GM12878 (cell line): ENCODE results near the gene ULBP3. TPM values are rescaled to one million over a fixed set of nuclear protein-coding genes. Genes with fewer than 3 reads are reported as not detected.

ENCODE experiments used
- ATAC-seq: fragments of 200-7000 bp; cut with Tn5 transposase; 3 replicates; pipeline ENCODE4 v1.9.1; 2020; ENCODE audit warnings: mild to moderate bottlenecking, moderate library complexity
- BruUV-seq: library from RNA; stranded (reverse); fragments of 400-500 nt; replicated peaks from 2 replicates; lab custom pipeline; 2021; lab: Mats Ljungman, UMichigan
- CTCF ChIA-PET: fragments of 300-600 bp; sonication (Branson Sonifier 250); formaldehyde crosslinking; extraction: SDS; loops from one replicate; lab custom pipeline; 2021; ENCODE audit warnings: inconsistent platforms; lab: Yijun Ruan, JAX
- POLR2A ChIA-PET: fragments of 350-600 bp; formaldehyde crosslinking; extraction: SDS; loops from one replicate; lab custom pipeline; 2021; ENCODE audit warnings: inconsistent platforms; lab: Charles Lee
- RAD21 ChIA-PET: fragments of 300-600 bp; sonication (Branson Sonifier 250); formaldehyde crosslinking; loops from one replicate; lab custom pipeline; 2023; ENCODE audit warnings: antibody characterized with exemption; ENCODE audit not compliant: unreplicated experiment; lab: Charles Lee
- SMC1A ChIA-PET: fragments of 300-600 bp; sonication (Branson Sonifier 250); formaldehyde crosslinking; loops from one replicate; lab custom pipeline; 2023; ENCODE audit not compliant: unreplicated experiment, uncharacterized antibody; lab: Charles Lee
- DNase-seq: peaks from one replicate; pipeline ENCODE4 v3.0.0-alpha.2; 2011; ENCODE audit warnings: low read depth, low spot score
- FAIRE-seq: peaks from 3 replicates; lab custom pipeline; 2011; peaks lifted over from hg19 to GRCh38; lab: Jason Lieb, UNC
- H2AFZ ChIP-seq: 2 replicates; pipeline ENCODE4 v1.6.0; 2011; ENCODE audit warnings: low read depth, low read length, control low read depth; ENCODE audit not compliant: control insufficient read depth
- H3K27ac ChIP-seq: 2 replicates; pipeline ENCODE4 v1.5.1; 2011; ENCODE audit warnings: control low read depth; ENCODE audit not compliant: control insufficient read depth, insufficient read depth
- H3K27me3 ChIP-seq, 2 experiments: replicated peaks in 1 of 2; 2 replicates each; pipeline versions ENCODE4 v1.6.0 to v1.6.1; 2011; ENCODE audit warnings: low read length in 1 of 2; ENCODE audit not compliant: control insufficient read depth in 2 of 2, insufficient read depth in 2 of 2
- H3K36me3 ChIP-seq, 2 experiments: 2 replicates each; pipeline ENCODE4 v1.5.1; 2011; ENCODE audit warnings: low read length in 1 of 2; ENCODE audit not compliant: control insufficient read depth in 2 of 2, insufficient read depth in 2 of 2
- H3K4me1 ChIP-seq: 2 replicates; pipeline ENCODE4 v1.6.1; 2011; ENCODE audit warnings: mild to moderate bottlenecking, low read length, moderate library complexity, mixed read lengths; ENCODE audit not compliant: control insufficient read depth, insufficient read depth
- H3K4me2 ChIP-seq: 2 replicates; pipeline ENCODE4 v1.6.0; 2011; ENCODE audit warnings: control low read depth; ENCODE audit not compliant: control insufficient read depth, insufficient read depth
- H3K4me3 ChIP-seq: fragments of 200-600 bp; sonication (generic); 2 replicates; pipeline ENCODE4 v1.5.1; 2016
- H3K79me2 ChIP-seq: 2 replicates; pipeline ENCODE4 v1.6.0; 2011; ENCODE audit warnings: low read length; ENCODE audit not compliant: control insufficient read depth, insufficient read depth
- H3K9ac ChIP-seq: 2 replicates; pipeline ENCODE4 v1.8.0; 2011; ENCODE audit warnings: low read length, control low read depth, mixed read lengths; ENCODE audit not compliant: control insufficient read depth, insufficient read depth
- H3K9me3 ChIP-seq: replicated peaks from 3 replicates; pipeline ENCODE4 v1.5.1; 2011; ENCODE audit warnings: mild to moderate bottlenecking, low read length; ENCODE audit not compliant: control insufficient read depth, insufficient read depth
- H4K20me1 ChIP-seq: 2 replicates; pipeline ENCODE4 v1.6.0; 2011; ENCODE audit not compliant: control insufficient read depth, insufficient read depth
- ASH2L ChIP-seq: fragments of 300-600, 200-600 bp; sonication (generic); IDR thresholded peaks from 2 replicates; pipeline ENCODE4 v1.6.1; 2017; ENCODE audit warnings: low read depth, mild to moderate bottlenecking, borderline replicate concordance
- BACH1 ChIP-seq: fragments of 450-650 bp; IDR thresholded peaks from 2 replicates; pipeline ENCODE4 v1.6.1; 2017; ENCODE audit warnings: mild to moderate bottlenecking, borderline replicate concordance
- HCFC1 ChIP-seq: fragments of 150-350 bp; IDR thresholded peaks from 2 replicates; pipeline ENCODE4 v1.6.1; 2014; ENCODE audit warnings: low read length
- MEF2B ChIP-seq: fragments of 450-650 bp; IDR thresholded peaks from 2 replicates; pipeline ENCODE4 v1.6.1; 2018; ENCODE audit warnings: mild to moderate bottlenecking, moderate library complexity; ENCODE audit not compliant: partially characterized antibody, poor library complexity, severe bottlenecking
- NR2F1 ChIP-seq: fragments of 450-650 bp; conservative IDR thresholded peaks from 2 replicates; pipeline ENCODE4 v1.6.1; 2017; ENCODE audit warnings: mild to moderate bottlenecking
- RELB ChIP-seq: fragments of 450-650 bp; IDR thresholded peaks from 2 replicates; pipeline ENCODE4 v1.6.1; 2017; ENCODE audit warnings: low read depth, mild to moderate bottlenecking, moderate library complexity
- SREBF1 ChIP-seq: IDR thresholded peaks from 2 replicates; pipeline ENCODE4 v1.6.1; 2012; ENCODE audit warnings: mild to moderate bottlenecking, low read length
- WGBS: methylation state at CpG from one replicate; pipeline ENCODE4 v1.1.6; 2016; ENCODE audit warnings: low lambda C conversion rate; ENCODE audit not compliant: insufficient replicate concordance, insufficient coverage; ENCODE audit errors: missing lambda C conversion rate; 5-methylcytosine and 5-hydroxymethylcytosine counted together
- in situ Hi-C: fragments of 300-500 bp; cut with MboI; formaldehyde crosslinking; loops from 9 replicates; pipeline ENCODE4 v1.14.3; 2018; ENCODE audit warnings: mixed read lengths
- intact Hi-C: fragments of 100-400 bp; cut with micrococcal nuclease; formaldehyde crosslinking; loops from one replicate; pipeline ENCODE4 v1.14.2; 2022; ENCODE audit not compliant: unreplicated experiment
- polyA plus RNA-seq, 11 experiments: library from polyadenylated mRNA; depleted of rRNA in 4 of 11; unstranded in 6 of 11; stranded (reverse) in 5 of 11; fragments of >200 nt; fragmentation: Nextera tagmentation in 4 of 11; fragmentation: Illumina TruSeq in 1 of 11; extraction: Ambion mirVana in 4 of 11; extraction: Trizol in 1 of 11; gene quantifications; 1 replicate in 1 of 11; 2 replicates in 10 of 11; pipeline versions ENCODE4 v1.2.1 to v1.2.3, GENCODE V29; 2011 to 2016; ENCODE audit warnings: inconsistent platforms in 2 of 11, missing spikeins in 2 of 11, low read depth in 1 of 11
- total RNA-seq, 4 experiments: library from RNA; depleted of rRNA in 3 of 4; stranded (reverse); fragments of >200 nt in 3 of 4; fragmentation: Illumina TruSeq in 1 of 4; extraction: Trizol in 1 of 4; gene quantifications; 2 replicates each; pipeline versions ENCODE4 v1.2.1 to v1.2.3, GENCODE V29; 2013 to 2021
- TF ChIP-seq, protein P1 (sequence below): fragments of 450-650 bp; IDR thresholded peaks from 2 replicates; pipeline ENCODE4 v1.6.1; 2018; ENCODE audit warnings: borderline replicate concordance, mild to moderate bottlenecking; ENCODE audit not compliant: partially characterized antibody

ULBP3 gene
- total and polyA plus RNA-seq, 10 of the 15 experiments (the other 5 are each of a cell fraction or from before 2014, with no cell fraction given) = 0.08 to 0.16 TPM; not detected in 8

DNA sequence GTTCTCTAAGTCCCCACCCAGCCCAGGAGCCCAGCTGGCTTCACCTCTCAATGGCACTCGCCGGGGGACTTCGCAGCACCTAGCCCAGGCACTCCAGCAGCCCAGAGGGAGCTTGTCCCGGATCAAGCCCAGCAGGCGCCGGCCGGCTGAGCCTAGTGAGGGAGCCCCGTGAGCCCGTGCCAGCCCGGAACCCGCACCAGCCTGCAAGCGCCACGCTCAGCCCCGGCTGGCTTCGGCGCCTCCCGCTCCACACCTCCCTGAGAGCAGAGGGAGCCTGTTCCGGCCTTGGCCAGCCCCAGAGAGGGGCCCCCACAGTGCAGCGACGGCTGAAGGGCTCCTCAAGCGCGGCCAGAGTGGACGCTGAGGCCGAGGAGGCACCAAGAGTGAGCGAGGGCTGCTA, 46.8 kb upstream of the ULBP3 start:
- H3K27me3 ChIP-seq = no peaks in the 10 kb centered on the region
- no peak overlapping the region for H3K9ac ChIP-seq
- TF ChIP-seq SREBF1 (no peak), RELB (no peak), ASH2L (no peak)
- no peaks in the 10 kb centered on the region for H3K36me3 ChIP-seq
- DNase-seq (no peak), FAIRE-seq (no peak), ATAC-seq (no peak)
- ChIA-PET POLR2A (no interaction called here), SMC1A (no interaction called here), RAD21 (no interaction called here), CTCF (no interaction called here)
- no peak overlapping the region for H2AFZ ChIP-seq
- no peaks in the 10 kb centered on the region for H4K20me1 ChIP-seq
- H3K9me3 ChIP-seq = no peaks in the 10 kb centered on the region; the same call in 2 of the 3 replicates
- no peaks in the 10 kb centered on the region for H3K4me1 ChIP-seq
- no peak overlapping the region for H3K4me3 ChIP-seq
- no TSS peak for BruUV-seq
- no peak overlapping the region for H3K27ac ChIP-seq
- intact Hi-C loops = no loop called here
- 65% methylated on average over 25 of the region's 25 CpGs for WGBS
- H3K79me2 ChIP-seq = no peaks in the 10 kb centered on the region
- in situ Hi-C loops = no loop called here
- no peak overlapping the region for H3K4me2 ChIP-seq

- no peak for ATAC-seq
- H3K4me3 ChIP-seq = no peak overlapping the region
- no peaks in the 10 kb centered on the region; the same call in 2 of the 3 replicates for H3K9me3 ChIP-seq
- intact Hi-C loops = no loop called here
- WGBS = 37% methylated on average over 6 of the region's 6 CpGs
- H4K20me1 ChIP-seq = no peaks in the 10 kb centered on the region
- H3K27ac ChIP-seq = no peak overlapping the region
- H3K36me3 ChIP-seq = no peaks in the 10 kb centered on the region
- no peaks in the 10 kb centered on the region for H3K79me2 ChIP-seq
- SMC1A ChIA-PET = no interaction called here
- RAD21 ChIA-PET = no interaction called here
- no peaks in the 10 kb centered on the region; a peak in 1 of 4 replicates for H3K27me3 ChIP-seq
- no peak for DNase-seq
- TF ChIP-seq NR2F1 (no peak), HCFC1 (no peak), BACH1 (no peak), MEF2B (no peak)
- TF ChIP-seq, protein P1, sequence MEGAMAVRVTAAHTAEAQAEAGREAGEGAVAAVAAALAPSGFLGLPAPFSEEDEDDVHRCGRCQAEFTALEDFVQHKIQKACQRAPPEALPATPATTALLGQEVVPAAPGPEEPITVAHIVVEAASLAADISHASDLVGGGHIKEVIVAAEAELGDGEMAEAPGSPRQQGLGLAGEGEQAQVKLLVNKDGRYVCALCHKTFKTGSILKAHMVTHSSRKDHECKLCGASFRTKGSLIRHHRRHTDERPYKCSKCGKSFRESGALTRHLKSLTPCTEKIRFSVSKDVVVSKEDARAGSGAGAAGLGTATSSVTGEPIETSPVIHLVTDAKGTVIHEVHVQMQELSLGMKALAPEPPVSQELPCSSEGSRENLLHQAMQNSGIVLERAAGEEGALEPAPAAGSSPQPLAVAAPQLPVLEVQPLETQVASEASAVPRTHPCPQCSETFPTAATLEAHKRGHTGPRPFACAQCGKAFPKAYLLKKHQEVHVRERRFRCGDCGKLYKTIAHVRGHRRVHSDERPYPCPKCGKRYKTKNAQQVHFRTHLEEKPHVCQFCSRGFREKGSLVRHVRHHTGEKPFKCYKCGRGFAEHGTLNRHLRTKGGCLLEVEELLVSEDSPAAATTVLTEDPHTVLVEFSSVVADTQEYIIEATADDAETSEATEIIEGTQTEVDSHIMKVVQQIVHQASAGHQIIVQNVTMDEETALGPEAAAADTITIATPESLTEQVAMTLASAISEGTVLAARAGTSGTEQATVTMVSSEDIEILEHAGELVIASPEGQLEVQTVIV = no peak
- no peak overlapping the region for H3K9ac ChIP-seq
- H2AFZ ChIP-seq = no peak overlapping the region
- BruUV-seq = no TSS peak
- in situ Hi-C loops = no loop called here
- no peak for FAIRE-seq
- CTCF ChIA-PET = interaction anchor here (0.7 to 1.3 kb wide), 2 partner anchors 41 to 145 kb away, joined by 3 read pairs; no protein-coding TSS in a partner anchor
- POLR2A ChIA-PET = no interaction called here
- no peak overlapping the region for H3K4me2 ChIP-seq
- no peaks in the 10 kb centered on the region for H3K4me1 ChIP-seq
Observed at GRCh38 chr6:150112233-150112632, 43.3 kb upstream of the ULBP3 start.
